HT-29 (cell line): Measurements from ENCODE around the gene CCNE1. TPM values are rescaled to one million over a fixed set of nuclear protein-coding genes. Genes with fewer than 3 reads are reported as not detected.
"Not testable (repeated sequence)": the region's sequence is repeated elsewhere in the genome, so short reads cannot be mapped to it uniquely, and the experiment has no call there.

Experiments used
- DNase-seq: peaks from one replicate; pipeline ENCODE4 v3.0.0-alpha.2; 2015; ENCODE audit warnings: low spot score
- total RNA-seq: library from RNA; depleted of rRNA; stranded (reverse); fragments of >200 nt; shearing (Covaris generic); gene quantifications from 2 replicates; pipeline ENCODE4 v1.2.3, GENCODE V29; 2014

The CCNE1 gene
- total RNA-seq, 1 experiment from 2014 or later = 20.1 TPM

- DNase-seq = no peak
Observed at GRCh38 chr19:29813642-29814041, 1.9 kb downstream of the CCNE1 start.

- no peak for DNase-seq
Observed at GRCh38 chr19:29815231-29815630, 3.4 kb downstream of the CCNE1 start.

GRCh38 chr19:29817316-29817715 is 5.5 kb downstream of the CCNE1 start:
- DNase-seq = no peak

DNA sequence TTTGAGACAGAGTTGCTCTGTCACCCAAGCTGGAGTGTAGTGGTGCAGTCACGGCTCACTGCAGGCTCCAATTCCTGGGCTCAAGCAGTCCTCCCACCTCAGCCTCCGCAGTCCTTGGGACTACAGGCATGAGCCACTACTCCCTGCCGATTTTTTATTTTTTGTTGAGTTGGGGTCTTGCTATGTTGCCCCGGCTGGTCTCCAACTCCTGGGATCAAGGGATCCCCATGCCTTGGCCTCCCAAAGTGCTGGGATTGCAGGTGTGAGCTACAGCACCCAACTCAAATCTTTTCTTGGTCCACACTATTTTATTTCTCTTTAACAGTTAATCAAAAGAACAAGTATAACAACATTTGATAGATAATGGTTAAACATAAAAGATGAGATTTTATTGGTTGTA is 7.5 kb downstream of the CCNE1 start:
- no peak for DNase-seq

DNA sequence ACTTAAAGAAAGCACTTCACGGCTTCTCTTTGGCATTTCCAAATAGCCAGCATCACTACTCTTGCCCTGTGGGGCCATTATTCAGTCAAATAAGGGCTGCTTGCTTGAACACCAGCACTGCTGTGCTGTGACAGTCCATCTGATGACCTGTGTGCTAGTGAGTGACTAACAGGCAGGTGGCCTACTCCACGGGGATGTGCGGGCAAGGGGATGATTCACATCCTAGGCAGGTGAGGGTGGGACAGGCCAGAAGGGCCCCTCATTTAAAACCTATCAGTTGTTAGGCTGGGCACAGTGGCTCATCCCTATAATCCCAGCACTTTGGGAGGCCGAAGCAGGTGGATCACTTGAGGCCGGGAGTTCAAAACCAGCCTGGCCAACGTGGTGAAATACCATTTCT is 8.2 kb downstream of the CCNE1 start:
- peak; percentile 15 for DNase-seq

- no peak for DNase-seq
Observed at GRCh38 chr19:29823581-29824330, 12.0 kb downstream of the CCNE1 start.

DNA sequence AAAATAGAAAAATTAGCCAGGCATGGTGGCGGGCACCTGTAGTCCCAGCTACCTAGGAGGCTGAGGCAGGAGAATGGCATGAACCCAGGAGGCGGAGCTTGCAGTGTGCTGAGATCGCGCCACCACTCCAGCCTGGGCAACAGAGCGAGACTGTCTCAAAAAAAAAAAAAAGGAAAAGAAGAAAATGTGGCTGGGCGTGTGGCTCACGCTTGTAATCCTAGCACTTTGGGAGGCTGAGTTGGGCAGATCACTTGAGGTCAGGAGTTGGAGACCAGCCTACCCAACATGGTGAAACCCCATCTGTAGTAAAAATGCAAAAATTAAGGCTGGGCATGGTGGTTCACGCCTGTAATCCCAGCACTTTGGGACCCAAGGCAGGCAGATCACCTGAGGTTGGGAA is 13.5 kb downstream of the CCNE1 start:
- not testable (repeated sequence) for DNase-seq

DNA sequence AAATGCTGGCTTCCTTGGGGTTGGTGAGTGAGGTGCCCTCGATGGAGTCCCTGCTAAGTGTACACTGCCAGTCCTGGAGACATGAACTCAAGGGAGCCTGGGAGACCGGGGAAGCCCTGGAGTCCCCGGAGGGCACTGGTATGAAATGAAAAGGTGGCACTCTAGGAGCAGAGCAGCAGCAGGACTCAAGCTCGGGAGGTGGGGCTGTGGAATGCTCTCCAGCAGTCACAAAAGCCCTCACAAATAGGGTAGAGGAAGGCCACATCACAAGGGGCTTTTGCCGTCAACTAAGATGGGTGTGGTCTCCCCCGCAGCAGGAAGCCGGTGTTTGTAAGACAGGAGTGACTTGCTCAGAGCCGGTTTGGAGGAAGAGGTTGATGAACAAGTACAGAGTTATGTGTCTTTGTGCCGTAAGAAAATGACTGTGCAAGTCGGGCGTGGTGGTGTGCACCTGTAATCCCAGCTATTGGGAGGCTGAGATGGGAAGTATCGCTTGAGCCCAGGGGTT is 19.3 kb downstream of the CCNE1 start:
- no peak for DNase-seq

DNA sequence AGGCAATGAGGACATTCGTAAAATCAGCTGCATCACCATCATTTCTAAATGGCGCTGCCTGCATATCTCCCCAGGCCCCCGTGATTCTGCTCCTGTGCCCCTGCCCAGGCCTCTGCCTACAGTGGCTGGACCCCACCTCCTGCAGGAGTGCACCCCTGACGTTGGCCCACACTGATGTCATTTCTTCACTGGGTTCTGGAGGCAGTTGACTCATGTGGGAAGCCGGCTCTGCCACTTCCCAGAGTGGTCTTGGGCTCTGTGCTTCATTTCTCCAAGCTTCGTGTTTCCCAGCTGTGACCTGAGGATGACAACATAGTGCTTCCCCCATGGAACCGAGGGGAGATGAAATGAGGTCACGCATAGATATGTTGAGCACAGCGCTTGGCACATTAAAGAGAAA is 19.9 kb downstream of the CCNE1 start:
- DNase-seq = no peak

- DNase-seq = no peak
Observed at GRCh38 chr19:29832801-29833200, 21.0 kb downstream of the CCNE1 start.

DNA sequence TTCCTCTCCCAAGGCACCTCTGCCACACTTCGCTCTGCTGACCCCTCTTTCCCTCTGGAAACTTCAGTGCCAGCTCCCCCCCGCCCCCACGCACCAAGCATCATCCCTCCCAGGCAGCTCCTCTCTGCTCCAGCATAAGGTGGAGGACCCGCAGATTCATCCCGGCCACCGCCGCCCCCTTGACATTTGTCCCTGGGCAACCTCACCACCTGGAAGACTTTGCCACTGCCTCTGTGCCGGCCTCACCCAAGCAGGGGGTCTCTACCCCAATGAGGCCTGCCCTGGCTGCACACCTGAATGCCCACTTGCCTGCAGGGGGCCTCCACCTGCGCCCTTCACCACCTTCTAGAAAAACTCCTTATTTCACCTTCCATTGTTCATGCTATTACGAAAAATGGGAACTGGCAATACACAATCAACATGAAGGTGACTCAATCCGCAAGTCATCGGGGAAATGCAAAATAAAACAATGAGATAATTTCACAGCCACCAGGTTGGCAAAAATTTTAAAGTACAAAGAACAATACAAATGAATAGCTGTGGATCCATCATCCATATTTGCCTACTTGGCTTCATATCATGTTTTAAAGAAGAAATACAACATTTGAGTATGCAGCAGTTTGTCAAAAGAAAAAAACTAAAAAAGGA is 21.9 kb downstream of the CCNE1 start:
- DNase-seq = no peak

- peak; percentile 64 for DNase-seq
Observed at GRCh38 chr19:29834991-29835846, 23.4 kb downstream of the CCNE1 start.

DNA sequence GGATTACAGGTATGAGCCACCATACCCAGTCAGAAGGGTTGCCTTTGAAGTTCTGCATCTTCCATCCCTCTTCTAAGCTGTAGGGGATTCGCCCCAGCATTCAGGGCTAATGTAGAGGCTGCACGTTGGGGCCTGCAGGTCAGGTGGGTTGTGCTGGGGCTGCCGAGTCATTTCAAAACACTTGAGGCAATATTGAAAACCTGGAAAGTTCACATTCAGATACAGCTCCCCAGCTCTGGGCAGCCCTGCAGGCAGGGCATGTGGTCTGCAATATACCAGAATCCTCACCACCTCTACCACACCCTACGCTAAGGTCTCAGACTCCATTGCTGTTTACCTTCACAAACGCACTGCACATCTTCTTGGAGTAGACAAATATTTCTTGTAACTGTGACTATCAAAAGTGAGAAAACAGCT is 24.6 kb downstream of the CCNE1 start:
- no peak for DNase-seq

- DNase-seq = no peak
Observed at GRCh38 chr19:29837448-29837981, 25.7 kb downstream of the CCNE1 start.

- DNase-seq = no peak
Observed at GRCh38 chr19:29837996-29838395, 26.2 kb downstream of the CCNE1 start.

GRCh38 chr19:29840066-29840950 is 28.5 kb downstream of the CCNE1 start:
- no peak for DNase-seq

DNA sequence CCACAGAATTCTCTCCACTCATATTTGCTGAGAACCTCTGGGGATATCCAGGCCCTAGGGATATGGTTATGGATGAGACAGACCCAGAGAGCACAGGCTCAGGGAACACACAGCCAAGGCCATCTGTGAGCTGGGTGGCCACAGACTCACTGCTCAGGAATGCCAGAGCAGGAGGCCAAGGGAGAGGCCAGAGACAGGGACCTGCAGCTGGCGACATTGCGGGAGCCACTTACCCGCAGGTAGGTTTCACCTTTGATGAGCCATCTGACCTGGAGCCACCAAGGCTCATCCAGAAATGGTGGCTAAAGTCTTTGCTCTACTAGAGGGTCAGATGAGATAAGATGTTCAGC is 29.4 kb downstream of the CCNE1 start:
- DNase-seq = no peak

DNA sequence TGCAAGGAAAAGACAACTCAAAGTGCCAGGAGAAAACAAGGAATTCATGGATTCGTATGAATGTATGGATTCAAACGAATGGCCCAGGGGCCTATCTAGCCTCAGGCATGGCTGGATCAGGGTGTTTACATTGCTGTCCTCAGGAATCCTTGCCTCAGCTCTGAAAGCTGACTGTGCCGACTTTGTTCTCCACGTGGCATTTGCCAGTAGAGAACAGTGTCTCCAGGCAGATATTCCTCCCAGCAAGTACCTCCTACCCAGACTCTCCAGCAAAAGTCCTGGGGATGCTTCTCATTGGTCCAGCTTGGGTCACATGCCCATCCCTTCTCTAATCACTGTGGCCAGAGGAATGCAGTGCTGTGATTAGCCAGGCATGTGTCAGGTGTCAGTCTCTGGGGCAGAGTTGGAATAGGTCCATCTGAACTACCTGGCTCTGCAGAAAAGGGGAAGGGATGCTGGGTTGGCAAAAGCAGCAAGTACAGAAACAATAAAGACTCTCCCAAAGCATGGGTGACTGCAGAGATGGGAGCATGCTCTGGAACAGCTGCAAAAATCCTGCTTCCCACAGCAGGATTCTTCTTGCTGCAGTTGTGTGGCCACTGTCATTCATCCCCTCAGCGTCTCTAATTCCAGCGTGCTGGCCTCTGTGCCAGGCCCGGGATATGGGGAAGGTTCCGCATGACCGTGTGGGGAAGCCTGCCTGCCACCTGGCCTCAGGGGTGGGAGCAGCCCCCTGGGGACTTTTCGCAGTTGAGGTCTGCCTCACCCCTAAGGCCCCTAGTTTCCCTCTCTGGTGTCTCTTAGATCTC is 30.0 kb downstream of the CCNE1 start:
- DNase-seq = peak; percentile 70

DNA sequence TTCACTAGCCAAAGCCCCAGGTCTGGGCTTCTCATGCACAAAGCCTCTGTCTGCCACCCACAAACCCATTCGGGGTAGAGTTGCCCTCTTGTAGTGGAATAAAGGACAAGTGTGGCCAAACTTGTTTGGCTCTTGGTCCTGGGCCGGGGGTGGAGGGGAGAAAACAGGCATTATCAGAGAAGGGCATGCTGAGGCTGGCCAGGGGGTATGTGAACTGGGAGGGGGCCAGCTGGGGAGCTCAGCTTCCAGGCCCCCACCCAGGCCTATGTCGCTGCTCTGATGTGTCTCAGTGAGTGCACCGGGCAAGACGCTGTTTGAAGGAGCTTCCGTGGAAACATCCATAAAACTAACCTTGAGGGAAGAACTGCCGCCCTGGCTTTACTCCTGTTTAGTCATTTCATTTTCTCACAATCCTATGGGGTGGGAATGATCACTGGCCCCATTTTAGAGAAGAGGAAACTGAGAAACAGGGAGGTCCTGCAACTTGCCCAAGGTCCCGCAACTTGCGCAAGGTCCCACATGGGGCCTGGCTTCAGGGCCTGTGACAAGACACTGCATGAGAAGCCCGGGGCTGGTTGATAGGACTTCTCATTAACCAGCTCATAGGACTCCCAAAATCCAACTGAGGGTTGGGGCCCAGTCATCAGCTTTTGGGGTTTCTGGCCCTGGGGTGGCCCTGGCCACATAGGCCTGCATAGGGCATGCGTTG is 30.8 kb downstream of the CCNE1 start:
- no peak for DNase-seq
